HG02571 (cell line): ENCODE data around the gene SLC12A7.

Source experiments
- ATAC-seq: cut with Tn5 transposase; IDR thresholded peaks from one replicate; pipeline ENCODE4 v1.9.1; 2021; ENCODE audit warnings: mild to moderate bottlenecking, moderate library complexity; ENCODE audit not compliant: unreplicated experiment

Gene SLC12A7

DNA sequence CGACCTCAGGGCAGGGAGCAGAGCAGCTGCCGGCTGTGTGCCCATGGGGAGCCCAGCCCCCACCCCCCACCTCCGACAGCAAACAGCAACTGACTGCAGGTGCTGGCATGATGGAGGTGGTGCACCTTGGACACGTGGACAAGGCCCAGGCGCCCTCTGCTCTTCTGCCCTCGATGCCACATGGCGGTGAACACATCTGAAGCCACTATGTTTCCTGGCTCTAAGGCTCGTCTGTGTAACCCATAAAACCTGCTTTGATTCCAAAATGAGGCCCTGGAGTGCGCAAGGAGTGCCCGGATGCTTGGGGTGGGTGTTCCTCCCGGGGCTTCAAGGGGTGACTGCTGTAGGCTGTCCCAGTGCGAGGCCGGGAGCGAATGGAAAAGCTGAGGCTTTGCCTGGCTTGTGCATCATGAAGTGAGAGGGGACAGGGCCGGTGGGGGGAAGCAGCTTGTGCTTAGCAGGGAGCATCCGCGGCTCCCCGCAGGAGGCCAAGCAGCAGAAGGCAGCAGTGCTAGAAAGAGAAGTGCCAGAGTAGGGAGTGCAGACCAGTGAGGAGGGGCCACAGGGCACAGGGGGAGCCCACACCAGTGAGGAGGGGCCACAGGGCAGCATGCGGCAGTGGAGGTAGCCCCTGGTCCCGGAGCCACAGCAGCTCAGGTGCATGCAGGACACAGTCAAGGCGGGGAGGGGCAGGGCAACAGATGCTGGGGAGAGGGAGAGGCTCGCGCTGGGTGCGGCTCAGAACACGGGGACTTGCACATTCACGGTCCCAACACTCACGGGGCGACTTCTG, 73.2 kb downstream of the SLC12A7 start:
- no peak for ATAC-seq

DNA sequence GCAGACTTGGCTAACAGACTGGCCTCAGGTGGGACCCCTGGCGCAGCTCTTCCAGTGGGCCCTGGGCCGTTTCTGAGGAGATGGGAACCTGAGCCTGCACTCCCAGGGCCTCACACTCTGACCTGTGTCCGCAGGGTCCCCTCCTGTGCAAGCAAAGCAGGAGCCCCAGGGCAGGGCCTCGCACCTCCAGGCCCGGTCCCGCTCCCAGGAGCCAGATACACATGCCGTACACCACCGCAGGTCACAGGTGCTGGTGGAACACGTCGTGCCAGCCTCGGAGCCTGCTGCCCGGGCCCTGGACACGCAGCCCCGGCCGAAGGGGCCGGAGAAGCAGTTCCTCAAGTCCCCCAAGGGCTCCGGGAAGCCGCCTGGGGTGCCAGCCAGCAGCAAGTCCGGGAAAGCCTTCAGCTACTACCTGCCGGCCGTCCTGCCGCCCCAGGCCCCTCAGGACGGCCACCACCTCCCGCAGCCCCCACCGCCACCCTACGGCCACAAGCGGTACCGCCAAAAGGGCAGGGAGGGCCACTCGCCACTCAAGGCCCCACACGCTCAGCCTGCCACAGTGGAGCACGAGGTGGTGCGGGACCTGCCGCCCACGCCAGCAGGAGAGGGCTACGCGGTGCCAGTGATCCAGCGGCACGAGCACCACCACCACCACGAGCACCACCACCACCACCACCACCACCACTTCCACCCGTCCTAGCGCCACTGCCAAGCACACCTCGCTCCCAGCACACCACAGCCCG, 74.0 kb downstream of the SLC12A7 start:
- ATAC-seq: no peak

DNA sequence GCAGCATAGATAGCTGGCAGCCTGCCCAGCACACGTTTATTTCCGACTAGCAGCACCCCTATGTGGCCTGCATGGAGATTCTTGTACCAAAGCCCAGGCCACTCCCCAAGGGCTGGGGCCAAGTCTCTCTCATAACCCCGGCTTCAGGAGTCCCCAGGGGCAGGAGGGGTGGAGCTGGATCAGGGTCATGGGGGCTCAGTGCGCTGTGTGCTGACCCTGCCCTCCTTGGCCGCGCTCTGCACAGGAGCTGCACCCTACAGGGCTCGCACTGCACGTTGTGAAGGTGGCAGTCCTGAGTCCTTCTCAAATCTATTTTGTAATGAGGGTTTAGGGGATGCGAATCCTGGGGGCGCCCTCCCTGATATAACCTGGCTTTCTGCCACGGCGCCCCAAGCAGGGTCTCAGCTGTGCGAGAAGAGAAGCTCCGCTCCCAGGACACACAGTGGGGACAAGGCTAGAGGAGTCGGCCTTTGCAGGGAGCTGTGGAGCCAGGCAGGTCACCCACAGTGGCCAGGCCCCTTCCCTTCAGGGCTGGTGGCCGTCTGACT, 74.7 kb downstream of the SLC12A7 start:
- ATAC-seq: no peak

DNA sequence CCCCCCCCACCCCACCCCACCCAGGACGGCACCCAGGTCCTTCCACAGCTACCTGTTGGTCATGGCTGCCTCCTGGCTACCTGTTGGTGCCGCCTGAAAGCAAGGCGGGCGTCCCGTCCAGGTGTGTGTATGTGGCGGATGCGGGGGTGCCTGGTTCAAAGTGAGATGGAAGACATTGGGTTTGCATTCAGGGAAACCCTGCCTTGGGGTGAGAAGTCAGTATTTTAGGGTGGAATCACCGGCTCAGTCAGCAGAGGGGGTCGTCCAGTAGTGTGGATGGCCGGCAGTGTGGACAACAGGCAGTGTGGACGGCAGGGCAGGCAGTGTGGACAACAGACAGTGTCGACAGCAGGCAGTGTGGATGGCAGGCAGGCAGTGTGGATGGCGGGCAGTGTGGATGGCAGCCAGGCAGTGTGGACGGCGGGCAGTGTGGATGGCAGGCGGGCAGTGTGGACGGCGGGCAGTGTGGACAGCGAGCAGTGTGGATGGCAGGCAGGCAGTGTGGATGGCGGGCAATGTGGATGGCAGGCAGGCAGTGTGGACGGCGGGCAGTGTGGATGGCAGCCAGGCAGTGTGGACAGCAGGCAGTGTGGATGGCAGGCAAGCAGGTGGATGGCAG, 75.2 kb downstream of the SLC12A7 start:
- no peak for ATAC-seq

DNA sequence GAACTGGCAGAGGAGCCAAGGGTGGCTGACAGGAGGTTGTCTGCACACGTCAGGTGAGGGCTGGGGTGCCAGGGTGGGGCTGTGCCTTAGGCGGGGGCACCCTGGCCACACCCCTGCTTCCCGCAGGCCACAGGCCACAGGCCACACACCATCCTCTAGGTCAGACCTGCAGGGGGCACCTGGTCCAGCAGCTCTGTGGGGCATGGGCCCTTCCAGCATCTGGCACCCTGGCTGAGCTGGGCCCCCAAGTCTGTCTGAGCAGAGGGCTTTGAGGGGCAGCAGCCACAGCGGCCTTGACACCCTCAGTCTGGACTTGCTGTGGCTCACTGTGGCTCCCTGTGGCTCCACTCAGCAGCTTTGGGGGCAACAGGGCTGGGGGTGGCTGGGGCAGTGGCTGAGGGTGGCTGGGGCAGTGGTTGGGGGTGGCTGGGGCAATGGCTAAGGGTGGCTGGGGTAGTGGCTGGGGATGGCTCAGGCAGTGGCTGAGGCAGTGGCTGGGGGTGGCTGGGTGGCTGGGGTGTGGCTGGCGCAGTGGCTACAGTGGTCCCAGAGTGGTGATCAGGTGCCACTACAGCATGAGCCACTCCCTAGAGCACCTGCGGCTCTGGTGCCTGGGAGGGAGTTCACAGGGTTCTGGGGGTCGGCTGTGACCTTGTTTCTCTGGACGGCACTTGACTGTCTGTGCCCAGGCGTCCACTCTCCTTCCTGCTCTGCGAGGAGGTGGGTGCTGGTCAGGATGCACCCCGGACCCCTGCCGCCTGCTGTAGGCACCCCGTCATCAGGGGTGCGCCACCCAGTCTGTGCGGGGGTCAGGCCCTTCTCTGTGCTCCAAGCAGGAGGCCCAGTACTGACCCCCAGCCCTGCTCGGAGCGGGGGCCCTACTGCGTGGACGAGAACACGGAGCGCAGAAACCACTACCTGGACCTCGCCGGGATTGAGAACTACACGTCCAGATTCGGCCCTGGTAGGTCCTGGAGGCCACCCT, 76.2 kb downstream of the SLC12A7 start:
- ATAC-seq: no peak

DNA sequence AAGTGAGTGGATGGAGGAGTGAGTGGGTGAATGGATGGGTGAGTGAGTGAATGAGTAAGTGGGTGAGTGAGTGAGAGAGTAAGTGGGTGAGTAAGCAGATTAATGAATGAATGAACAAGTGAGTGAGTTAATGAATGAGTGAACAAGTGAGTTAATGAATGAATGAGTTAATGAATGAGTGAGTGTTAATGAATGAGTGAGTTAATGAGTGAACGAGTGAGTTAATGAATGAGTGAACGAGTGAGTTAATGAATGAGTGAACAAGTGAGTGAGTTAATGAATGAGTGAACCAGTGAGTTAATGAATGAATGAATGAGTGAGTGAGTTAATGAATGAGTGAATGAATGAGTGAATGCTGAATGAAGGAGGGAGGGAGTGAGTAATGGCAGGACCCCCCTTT, 76.9 kb downstream of the SLC12A7 start:
- ATAC-seq: no peak

DNA sequence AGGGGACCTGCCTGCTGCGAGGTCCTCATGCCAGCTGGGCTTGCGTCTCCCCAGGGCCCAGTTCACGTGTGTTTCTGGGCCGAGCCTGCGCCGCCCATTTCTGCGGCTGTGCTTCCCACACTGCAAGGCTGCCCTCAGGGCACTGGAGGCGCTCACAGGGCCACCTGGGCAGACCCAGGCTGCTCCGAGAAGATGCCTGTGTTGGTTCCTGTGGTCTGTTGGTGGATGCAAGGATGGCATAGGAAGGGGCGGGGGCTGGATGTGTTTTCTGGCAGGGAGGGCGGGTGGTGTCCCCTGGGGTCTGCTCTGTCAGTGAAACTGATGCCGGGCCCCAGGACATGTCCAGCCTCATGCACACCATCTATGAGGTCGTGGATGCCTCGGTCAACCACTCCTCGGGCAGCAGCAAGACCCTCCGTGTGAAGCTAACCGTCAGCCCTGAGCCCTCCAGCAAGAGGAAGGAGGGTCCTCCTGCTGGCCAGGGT, 77.4 kb downstream of the SLC12A7 start:
- no peak for ATAC-seq

DNA sequence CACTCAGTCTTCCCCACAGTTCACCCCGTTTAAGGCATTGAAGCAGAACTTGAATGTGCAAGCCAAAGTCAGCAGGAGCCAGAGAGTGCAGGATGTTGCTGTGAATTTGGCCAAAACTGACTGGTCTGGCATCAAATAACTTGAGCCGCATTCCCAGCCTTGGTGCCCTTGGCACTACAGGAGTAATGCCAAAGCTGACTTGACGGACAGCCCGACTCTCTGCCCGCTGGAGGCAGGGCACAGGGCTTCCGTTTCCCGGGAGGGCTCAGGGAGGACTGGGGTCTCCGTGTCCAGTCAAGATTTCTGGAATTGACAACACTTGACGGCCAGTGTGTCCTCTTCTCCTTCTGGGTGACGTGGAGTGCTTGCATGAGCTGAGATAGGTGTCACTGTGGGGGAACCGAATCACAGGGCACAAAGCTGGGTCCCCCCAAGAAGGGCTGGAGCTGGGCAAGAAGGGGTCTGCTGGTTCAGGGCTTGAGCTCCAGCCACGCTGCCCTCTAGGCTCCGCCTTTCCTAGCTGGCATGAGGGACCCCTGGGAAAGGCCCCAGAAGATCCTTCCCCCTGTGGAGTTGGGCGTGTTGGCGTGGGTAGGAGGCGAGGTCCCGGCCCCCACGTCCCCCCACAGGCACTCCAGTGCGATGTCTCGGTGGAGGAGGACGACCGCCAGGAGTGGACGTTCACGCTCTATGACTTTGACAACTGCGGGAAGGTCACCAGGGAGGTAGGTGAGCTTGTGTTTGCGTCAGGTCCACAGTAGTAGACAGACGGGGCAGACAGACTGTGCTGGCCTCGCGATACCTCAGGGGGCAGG, 78.0 kb downstream of the SLC12A7 start:
- ATAC-seq: no peak

DNA sequence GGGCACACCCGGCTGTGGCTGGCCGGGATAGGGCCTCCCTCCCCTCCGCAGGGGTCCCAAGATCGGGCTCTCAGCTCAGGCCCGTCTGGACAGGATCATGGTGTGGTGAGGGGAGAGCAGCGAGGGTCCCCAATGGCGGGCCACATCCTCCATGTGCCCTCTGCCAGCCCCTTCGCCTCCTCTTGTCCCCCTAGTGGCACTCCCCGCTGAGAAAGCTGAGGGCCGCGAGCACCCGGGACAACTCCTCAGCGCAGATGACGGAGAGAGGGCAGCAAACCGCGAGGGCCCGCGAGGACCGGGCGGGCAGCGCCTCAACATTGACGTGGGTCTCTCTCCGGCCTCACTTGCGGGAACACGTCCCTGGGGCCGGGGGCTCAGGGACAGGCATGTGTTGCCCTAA, 78.7 kb downstream of the SLC12A7 start:
- no peak for ATAC-seq

DNA sequence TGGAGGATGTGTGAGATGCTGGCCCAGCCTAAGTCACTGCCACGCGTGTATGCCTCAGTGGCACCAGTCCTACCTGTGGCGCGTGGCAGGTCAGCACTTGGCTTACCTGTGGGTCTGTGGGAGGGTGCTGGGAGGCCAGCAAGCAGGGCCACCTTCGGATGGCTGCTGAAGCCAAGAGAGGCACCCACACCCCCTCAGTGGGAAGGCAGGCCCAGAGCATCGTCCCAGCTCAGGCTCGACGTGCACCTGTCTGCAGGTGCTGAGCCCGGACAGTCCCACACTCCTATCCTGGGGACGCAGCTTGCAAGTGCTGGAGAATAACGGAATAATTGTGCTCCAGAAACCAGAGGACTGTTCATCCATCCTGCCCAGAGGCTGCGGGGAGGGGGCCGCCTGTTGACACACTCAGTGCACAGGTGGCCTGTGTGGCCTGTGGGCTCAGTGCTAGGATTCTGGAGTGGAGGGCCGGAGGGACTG, 79.3 kb downstream of the SLC12A7 start:
- ATAC-seq: no peak

DNA sequence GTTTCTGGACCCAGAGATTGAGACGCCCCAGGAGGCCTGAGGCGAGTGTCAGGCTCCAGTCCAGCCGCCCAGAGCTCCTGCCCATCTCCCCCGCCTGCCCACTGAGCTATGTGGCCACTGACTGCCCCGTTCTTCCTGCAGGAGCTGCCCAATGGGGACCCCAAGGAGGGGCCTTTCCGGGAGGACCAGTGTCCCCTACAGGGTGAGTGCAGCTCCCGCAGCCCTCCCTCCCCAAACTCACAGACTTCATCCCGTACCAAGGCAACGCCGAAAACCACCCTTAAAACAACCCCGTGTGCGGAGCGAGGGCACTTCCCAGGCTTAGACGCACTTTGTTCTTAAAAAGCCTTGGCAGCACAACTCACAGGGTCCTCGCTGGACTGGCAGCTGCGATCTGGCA, 79.9 kb downstream of the SLC12A7 start:
- no peak for ATAC-seq

DNA sequence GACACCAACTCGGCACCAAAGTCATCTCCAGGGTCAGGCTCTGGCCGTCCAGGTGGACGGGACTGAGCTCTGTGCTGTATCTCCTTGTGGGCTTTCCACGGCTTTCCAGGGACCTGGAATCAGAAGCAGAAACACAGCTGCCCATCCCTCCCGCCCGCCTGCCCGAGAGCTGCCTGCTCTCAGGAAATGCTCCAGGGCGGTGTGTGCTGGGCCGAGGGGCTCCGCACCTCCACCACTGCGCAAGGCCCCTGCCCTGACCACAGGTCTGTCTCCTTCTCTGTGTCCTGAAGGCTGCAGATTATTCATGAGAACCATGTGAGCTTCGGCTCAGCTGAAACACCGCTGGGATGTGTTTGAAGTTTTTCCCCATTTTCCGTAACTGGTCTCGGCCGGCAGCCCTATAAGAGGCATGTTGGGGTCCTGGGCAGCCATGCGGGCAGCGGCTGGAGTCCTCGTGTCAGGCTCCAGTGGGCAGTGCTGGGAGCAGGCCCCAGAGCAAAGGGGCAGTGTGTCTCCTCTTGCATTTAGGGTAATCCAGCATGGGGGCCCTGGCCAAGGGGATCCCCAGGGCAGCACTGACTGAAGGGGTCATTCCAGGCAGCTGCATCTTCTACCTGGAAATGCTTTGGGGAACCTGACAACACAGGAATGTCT, 80.4 kb downstream of the SLC12A7 start:
- ATAC-seq: no peak

DNA sequence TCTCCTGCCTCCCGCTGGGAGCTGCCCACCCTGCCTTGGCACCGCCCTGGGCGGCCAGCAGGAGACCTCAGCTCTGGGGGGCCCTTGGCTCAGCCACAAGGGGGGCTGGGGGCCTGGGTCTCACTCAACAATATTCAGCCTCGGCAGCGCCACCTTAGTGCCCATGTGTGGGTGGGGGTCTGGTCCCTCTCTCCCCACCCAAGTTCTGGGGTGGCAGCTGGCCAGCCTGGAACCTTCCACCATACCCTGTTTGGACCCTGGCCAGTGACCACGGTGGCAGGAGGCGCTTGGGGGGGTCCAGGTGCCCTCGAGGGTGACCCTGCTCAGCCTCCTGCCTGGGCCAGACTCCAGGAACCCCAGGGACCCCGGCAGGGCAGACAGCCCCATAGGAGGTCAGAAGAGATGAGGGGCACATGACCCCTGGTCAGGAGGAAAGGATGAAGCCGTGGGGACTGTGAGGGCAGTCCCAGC, 81.0 kb downstream of the SLC12A7 start:
- ATAC-seq: no peak

DNA sequence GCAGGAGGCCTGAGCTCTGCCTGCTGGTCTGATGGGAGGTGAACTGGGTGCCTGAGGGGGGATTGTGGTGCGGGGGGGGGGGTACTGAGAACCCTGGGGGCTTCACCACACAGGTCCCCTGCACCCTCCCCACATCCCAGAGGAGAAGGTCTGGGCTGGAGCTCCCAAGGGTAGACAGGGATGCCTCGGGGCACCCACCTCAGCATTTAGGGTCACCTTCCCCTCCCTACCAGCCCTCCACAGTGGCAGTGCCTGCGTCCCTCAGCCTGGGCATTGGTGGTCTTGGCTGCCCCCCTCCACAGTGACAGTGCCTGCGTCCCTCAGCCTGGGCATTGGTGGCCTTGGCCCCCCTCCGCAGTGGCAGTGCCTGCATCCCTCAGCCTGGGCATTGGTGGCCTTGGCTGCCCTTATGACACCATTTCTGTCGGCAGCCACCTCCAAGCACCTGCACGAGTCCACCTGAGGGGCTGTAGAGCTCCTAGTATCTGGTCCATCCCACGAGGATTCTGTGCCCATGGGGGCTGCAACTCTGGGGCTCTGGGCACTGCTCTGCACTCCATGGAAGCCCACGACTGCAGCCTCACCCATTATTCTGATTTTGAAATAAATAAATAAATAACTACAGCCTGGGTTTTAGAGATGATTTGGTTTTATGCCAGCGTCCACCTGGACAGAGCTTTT, 81.8 kb downstream of the SLC12A7 start:
- no peak for ATAC-seq

DNA sequence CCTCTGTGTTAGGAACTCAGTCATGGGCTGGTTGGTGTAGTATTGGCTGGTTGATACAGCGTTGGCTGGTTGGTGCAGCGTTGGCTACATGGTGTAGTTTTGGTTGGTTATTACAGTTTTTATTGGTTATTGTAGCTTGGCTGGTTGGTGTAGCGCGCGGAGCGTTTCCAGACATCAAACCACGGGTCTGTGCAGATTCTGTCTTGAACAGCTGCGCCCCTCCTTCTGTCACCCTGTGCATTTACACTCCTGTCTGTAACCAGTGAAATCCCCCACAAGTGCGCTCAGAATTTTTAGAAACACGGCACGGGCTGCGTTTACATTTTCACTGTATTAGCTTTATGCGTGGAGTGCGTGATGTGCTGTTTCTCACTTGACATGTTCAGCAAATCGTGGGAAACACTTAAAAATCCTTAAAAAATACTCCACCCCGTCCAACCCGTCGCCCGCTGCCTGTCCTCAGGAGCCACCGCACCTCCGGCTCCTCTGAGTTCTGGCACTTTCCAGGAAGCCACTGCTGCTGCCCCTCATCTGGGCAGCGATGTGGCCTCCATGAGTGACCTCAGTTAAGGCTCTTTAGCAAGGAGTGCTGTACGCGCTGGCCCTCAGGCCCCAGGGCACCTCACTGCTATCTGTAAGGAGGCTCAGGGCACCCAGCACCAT, 82.5 kb downstream of the SLC12A7 start:
- ATAC-seq: no peak

DNA sequence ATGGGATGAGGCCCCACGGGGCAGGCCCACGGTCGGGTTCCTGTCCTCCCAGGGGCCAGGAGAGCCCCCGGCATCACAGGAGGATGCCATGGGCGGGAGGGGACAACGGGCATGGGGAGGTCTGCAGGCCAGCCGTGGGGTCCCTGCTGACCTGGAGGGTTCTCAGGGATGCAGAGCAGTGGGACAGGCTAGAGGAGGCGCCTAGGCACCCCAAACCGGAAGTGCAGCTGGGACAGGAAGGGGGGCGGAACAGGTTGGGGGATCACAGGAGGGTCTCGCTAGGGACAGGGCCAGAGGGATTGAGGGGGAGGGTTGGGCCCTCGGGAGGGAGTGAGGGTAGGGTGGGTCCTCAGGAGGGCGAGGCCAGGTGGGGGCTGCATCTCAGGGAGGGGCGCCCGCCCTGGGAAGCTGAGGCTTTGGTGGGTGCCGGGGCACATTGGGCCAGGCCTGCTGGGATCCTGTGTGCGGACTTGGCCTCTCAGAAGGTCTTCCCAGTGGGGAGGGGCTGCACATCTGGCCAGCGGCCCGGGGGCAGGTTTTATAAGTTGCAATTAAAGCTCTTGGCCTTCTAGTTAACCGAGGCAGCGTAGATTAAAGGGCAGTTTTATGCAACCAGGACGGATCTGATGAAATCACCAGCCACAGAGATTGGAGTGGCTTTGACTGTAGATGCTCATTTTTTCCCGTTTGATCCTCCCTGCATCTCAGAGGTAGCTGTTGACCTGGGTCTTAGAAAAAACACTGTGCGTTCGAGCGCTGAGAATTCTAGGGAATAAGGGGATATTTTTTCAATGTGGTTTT, 83.2 kb downstream of the SLC12A7 start:
- ATAC-seq: no peak
